HG03460 (cell line): ENCODE results near the gene NKX6-2.
"Not testable (repeated sequence)": the region's sequence is repeated elsewhere in the genome, so short reads cannot be mapped to it uniquely, and the experiment has no call there.

Experiments used
- ATAC-seq: cut with Tn5 transposase; IDR thresholded peaks from one replicate; pipeline ENCODE4 v1.9.1; 2021; ENCODE audit not compliant: unreplicated experiment

Gene NKX6-2

GRCh38 chr10:132798403-132798802 lies 12.5 kb upstream of the NKX6-2 start:
- no peak for ATAC-seq

GRCh38 chr10:132797986-132798385 lies 12.0 kb upstream of the NKX6-2 start:
- ATAC-seq: not testable (repeated sequence)

GRCh38 chr10:132796846-132797245 lies 10.9 kb upstream of the NKX6-2 start:
- ATAC-seq: no peak

- no peak for ATAC-seq
These were observed 8.2 kb upstream of the NKX6-2 start for GRCh38 chr10:132793871-132794849.

GRCh38 chr10:132793213-132793612 lies 7.3 kb upstream of the NKX6-2 start:
- no peak for ATAC-seq

- ATAC-seq: no peak
These were observed 6.8 kb upstream of the NKX6-2 start for GRCh38 chr10:132792796-132793195.

- not testable (repeated sequence) for ATAC-seq
These were observed 6.2 kb upstream of the NKX6-2 start for GRCh38 chr10:132792099-132792498.

- no peak for ATAC-seq
These were observed 5.2 kb upstream of the NKX6-2 start for GRCh38 chr10:132790934-132791829.

GRCh38 chr10:132790470-132790869 lies 4.5 kb upstream of the NKX6-2 start:
- ATAC-seq: no peak

- ATAC-seq: no peak
These were observed 3.8 kb upstream of the NKX6-2 start for GRCh38 chr10:132789659-132790148.

- ATAC-seq: no peak
These were observed 2.9 kb upstream of the NKX6-2 start for GRCh38 chr10:132788831-132789219.

GRCh38 chr10:132788180-132788830 lies 2.4 kb upstream of the NKX6-2 start:
- no peak for ATAC-seq

- ATAC-seq: no peak
These were observed 1.7 kb upstream of the NKX6-2 start for GRCh38 chr10:132787495-132788179.

- no peak for ATAC-seq
These were observed 1.0 kb upstream of the NKX6-2 start for GRCh38 chr10:132786884-132787494.

- ATAC-seq: no peak
These were observed 533 bp upstream of the NKX6-2 start for GRCh38 chr10:132786476-132786883.

GRCh38 chr10:132784866-132785722 lies 853 bp downstream of the NKX6-2 start:
- no peak for ATAC-seq

GRCh38 chr10:132783940-132784865 lies 1.7 kb downstream of the NKX6-2 start:
- ATAC-seq: no peak
